Calu3 (cell line): ENCODE results near the gene TSHZ2. TPM values are rescaled to one million over a fixed set of nuclear protein-coding genes. Genes with fewer than 3 reads are reported as not detected.

Source experiments
- BruUV-seq: library from RNA; stranded (reverse); fragments of 400-500 nt; replicated peaks from 2 replicates; lab custom pipeline; 2021; lab: Mats Ljungman, UMichigan
- CTCF ChIA-PET: fragments of 300-600 bp; sonication (Branson Sonifier 250); formaldehyde crosslinking; loops from one replicate; lab custom pipeline; 2022; ENCODE audit warnings: antibody characterized with exemption; lab: Charles Lee
- DNase-seq: peaks from one replicate; pipeline ENCODE4 v3.0.0; 2022
- H3K27ac Mint-ChIP-seq: one replicate; pipeline ENCODE4 v1.8.0; 2022; ENCODE audit warnings: mixed read lengths; ENCODE audit not compliant: unreplicated experiment
- H3K27me3 Mint-ChIP-seq: one replicate; pipeline ENCODE4 v1.8.0; 2022; ENCODE audit warnings: mixed read lengths; ENCODE audit not compliant: unreplicated experiment
- H3K36me3 Mint-ChIP-seq: one replicate; pipeline ENCODE4 v1.8.0; 2022; ENCODE audit warnings: mild to moderate bottlenecking, moderate library complexity, mixed read lengths; ENCODE audit not compliant: insufficient read depth, unreplicated experiment
- H3K4me1 Mint-ChIP-seq: one replicate; pipeline ENCODE4 v1.8.0; 2022; ENCODE audit warnings: mild to moderate bottlenecking, low read depth, mixed read lengths; ENCODE audit not compliant: unreplicated experiment
- H3K4me3 Mint-ChIP-seq: one replicate; pipeline ENCODE4 v1.8.0; 2022; ENCODE audit warnings: mild to moderate bottlenecking, low read depth, moderate library complexity, mixed read lengths; ENCODE audit not compliant: unreplicated experiment
- H3K9me3 Mint-ChIP-seq: one replicate; pipeline ENCODE4 v1.8.0; 2022; ENCODE audit warnings: low read depth, mixed read lengths; ENCODE audit not compliant: unreplicated experiment
- intact Hi-C: fragments of 100-400 bp; cut with micrococcal nuclease; formaldehyde crosslinking; loops from one replicate; pipeline ENCODE4 v1.10.0; 2022; ENCODE audit not compliant: unreplicated experiment
- total RNA-seq: library from RNA; stranded (reverse); gene quantifications from 2 replicates; pipeline ENCODE4 v1.2.3, GENCODE V29; 2022
- TF ChIP-seq, protein P1 (sequence below): fragments of 200-600 bp; IDR thresholded peaks from one replicate; pipeline ENCODE4 v1.8.0; 2022; ENCODE audit warnings: antibody characterized with exemption; ENCODE audit not compliant: unreplicated experiment

Gene TSHZ2
- total RNA-seq, 1 experiment from 2014 or later = not detected

DNA sequence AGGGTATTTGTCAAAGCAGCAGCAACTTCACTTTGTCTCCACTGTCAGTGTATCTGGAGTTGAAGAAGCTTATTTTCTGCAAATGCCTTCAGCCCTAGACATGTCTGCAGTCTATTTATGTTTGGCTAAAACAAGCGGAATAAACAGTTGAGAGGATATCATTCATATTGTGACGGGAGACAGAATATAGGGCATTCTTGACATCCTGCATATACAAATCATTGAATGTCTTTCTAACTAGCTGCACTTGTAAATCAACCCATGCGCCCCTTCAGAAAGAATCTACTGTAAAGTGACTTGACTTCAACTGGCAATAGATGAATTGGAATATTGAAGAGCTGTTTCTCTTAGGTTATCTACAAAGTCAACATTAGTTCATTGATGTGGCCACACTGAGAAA is 258.9 kb downstream of the TSHZ2 start:
- no peaks in the 10 kb centered on the region for H3K9me3 Mint-ChIP-seq
- CTCF ChIA-PET = no interaction called here
- no peaks in the 10 kb centered on the region for H3K36me3 Mint-ChIP-seq
- DNase-seq = no peak
- H3K27me3 Mint-ChIP-seq = peaks cover 39% of the 10 kb centered on the region
- no TSS peak for BruUV-seq
- intact Hi-C loops = loop anchor here (5.0 kb wide), 1 partner anchor 316 kb away; no protein-coding TSS in a partner anchor
- TF ChIP-seq, protein P1, sequence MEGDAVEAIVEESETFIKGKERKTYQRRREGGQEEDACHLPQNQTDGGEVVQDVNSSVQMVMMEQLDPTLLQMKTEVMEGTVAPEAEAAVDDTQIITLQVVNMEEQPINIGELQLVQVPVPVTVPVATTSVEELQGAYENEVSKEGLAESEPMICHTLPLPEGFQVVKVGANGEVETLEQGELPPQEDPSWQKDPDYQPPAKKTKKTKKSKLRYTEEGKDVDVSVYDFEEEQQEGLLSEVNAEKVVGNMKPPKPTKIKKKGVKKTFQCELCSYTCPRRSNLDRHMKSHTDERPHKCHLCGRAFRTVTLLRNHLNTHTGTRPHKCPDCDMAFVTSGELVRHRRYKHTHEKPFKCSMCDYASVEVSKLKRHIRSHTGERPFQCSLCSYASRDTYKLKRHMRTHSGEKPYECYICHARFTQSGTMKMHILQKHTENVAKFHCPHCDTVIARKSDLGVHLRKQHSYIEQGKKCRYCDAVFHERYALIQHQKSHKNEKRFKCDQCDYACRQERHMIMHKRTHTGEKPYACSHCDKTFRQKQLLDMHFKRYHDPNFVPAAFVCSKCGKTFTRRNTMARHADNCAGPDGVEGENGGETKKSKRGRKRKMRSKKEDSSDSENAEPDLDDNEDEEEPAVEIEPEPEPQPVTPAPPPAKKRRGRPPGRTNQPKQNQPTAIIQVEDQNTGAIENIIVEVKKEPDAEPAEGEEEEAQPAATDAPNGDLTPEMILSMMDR = no peak
- H3K4me1 Mint-ChIP-seq = no peaks in the 10 kb centered on the region
- H3K4me3 Mint-ChIP-seq = no peak overlapping the region
- no peak overlapping the region for H3K27ac Mint-ChIP-seq

DNA sequence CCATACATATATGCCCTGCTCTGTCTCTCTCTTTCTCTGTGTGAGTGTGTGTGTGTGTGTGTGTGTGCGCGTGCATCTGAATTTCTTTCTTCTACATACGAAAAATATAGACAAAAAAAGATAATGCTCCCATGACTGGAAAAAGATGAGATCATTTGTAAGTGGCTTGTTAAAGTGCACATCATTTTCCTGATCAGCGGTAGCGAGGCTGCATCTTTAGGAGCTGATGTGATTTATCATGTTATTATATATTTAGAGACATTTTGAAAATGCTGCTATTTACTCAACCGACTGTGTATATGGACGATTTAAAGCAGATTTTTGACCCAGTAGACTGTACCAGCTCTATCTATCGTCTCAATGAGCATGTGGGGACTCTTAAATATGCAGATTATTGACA is 265.3 kb downstream of the TSHZ2 start:
- Mint-ChIP-seq H3K36me3 (no peaks in the 10 kb centered on the region), H3K9me3 (peaks cover 5% of the 10 kb centered on the region), H3K27ac (no peak overlapping the region), H3K4me1 (no peaks in the 10 kb centered on the region), H3K4me3 (no peak overlapping the region), H3K27me3 (peaks cover 56% of the 10 kb centered on the region)
- no peak for DNase-seq
- TF ChIP-seq, protein P1 = no peak
- no TSS peak for BruUV-seq
- CTCF ChIA-PET = no interaction called here
- intact Hi-C loops = no loop called here

DNA sequence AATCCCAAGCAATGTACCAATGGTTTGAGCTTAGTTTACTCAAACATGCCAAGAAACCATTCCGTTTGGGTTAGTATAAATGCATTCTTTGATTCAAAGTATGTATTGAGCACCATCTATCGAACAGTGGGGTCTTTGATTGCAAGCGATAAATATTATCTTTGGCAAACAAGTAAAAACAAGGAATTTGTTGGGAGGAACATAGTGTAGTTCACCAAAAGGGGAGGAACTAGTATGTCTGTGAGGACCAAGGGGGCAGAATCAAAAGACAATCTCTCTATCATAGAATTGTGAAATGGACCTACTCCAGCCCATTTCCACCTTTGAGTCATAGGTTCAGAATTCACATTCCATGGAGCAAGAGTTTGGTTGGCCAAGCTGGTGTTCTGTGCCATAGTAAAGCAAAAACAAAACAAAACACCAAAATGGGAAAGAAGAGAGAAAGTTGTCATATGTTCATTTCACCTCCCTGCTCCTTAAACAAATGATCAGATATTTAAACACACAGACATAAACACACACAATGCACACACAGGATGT is 266.0 kb downstream of the TSHZ2 start:
- Mint-ChIP-seq H3K4me3 (no peak overlapping the region), H3K36me3 (no peaks in the 10 kb centered on the region), H3K27ac (no peak overlapping the region), H3K27me3 (peaks cover 60% of the 10 kb centered on the region), H3K4me1 (no peaks in the 10 kb centered on the region), H3K9me3 (peaks cover 5% of the 10 kb centered on the region)
- no peak for DNase-seq
- TF ChIP-seq, protein P1 = no peak
- intact Hi-C loops = no loop called here
- no TSS peak for BruUV-seq
- CTCF ChIA-PET = no interaction called here

DNA sequence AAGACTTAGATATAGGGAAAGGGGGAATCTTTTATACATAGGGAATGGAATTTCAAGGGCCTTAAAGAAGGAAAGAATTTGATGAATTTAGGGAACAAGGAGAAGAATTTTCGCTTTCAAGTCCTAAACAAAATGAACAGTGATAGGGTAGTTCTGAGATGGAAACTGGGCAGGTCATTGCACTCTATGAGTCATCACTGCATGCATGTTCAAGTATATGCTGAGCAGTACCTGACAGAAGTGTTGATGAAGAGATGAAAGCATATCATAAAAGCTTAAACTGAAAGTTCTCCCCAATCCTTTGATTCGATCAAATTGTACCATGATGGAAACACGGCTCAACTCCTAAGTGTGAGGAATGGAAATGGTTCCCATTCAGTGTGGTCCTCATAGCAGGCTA is 271.0 kb downstream of the TSHZ2 start:
- TF ChIP-seq, protein P1 = no peak
- Mint-ChIP-seq H3K27me3 (peaks cover 76% of the 10 kb centered on the region), H3K27ac (no peak overlapping the region), H3K4me1 (no peaks in the 10 kb centered on the region), H3K9me3 (no peaks in the 10 kb centered on the region), H3K36me3 (no peaks in the 10 kb centered on the region), H3K4me3 (no peak overlapping the region)
- intact Hi-C loops = no loop called here
- DNase-seq = no peak
- BruUV-seq = no TSS peak
- CTCF ChIA-PET = no interaction called here
